ENCODE results near the gene CACNA2D3. TPM values are rescaled to one million over a fixed set of nuclear protein-coding genes. Genes with fewer than 3 reads are reported as not detected.

CACNA2D3 gene
- total and polyA plus RNA-seq, 4 donors: 0.38 to 2.5 (median 1.1) TPM

DNA sequence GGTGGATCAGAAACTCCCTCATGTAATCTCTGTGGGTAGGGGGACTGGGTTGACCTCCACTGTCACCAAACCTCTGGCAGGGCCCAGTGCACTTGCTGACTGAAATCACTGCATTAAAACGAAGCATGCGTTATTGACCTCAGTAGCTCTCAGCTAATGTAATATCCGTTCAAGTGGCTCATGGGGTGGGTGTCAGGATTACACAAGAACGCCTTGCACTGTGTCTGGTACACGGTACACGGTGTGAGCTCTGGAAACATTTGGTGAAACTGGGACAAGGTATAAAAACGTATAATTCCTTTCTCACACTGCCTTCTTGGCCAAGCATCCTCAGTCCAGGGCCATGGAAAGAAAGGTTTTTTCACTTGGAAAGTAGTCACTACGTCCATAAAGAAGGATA lies 793.6 kb downstream of the CACNA2D3 start:
- Histone ChIP-seq H3K36me3 (ENCODE audit: control insufficient read depth in 4 of 4, insufficient read depth in 4 of 4, low read length in 4 of 4) (no peaks in the 10 kb centered on the region), H3K4me3 (no peak overlapping the region), H3K27me3 (ENCODE audit: control insufficient read depth in 3 of 3, insufficient read depth in 3 of 3, low read length in 2 of 3) (peaks cover 0 to 4% (median 0%) of the 10 kb centered on the region in 3 donors), H3K4me1 (ENCODE audit: control insufficient read depth in 5 of 5, insufficient read depth in 5 of 5, low read length in 5 of 5) (peaks cover 0 to 12% (median 0%) of the 10 kb centered on the region in 5 donors), H3K9ac (ENCODE audit: insufficient read depth in 1 of 2, low read length in 2 of 2) (no peak overlapping the region), H3K27ac (ENCODE audit: low read depth in 1 of 2, low read length in 1 of 2) (no peak overlapping the region), H3K9me3 (ENCODE audit: control insufficient read depth in 4 of 4, insufficient read depth in 3 of 4, low read length in 3 of 4) (peaks cover 0 to 3% (median 2%) of the 10 kb centered on the region in 4 donors)
- TF ChIP-seq CTCF (IDR thresholded peaks at IDR 0.05; ENCODE audit: control extremely low read depth, extremely low read depth): no peak
- DNase-seq: peak in 2 of 3 donors; percentile 7 to 18
- 77 to 78% methylated on average over 8 of the region's 8 CpGs for WGBS, 2 donors
- no peak for ATAC-seq (ENCODE audit: insufficient read depth, low FRiP score)

- peaks cover 0 to 4% (median 0%) of the 10 kb centered on the region in 3 donors for H3K27me3 ChIP-seq (ENCODE audit: control insufficient read depth in 3 of 3, insufficient read depth in 3 of 3, low read length in 2 of 3)
- no peak overlapping the region for H3K4me3 ChIP-seq
- no peak overlapping the region for H3K9ac ChIP-seq (ENCODE audit: insufficient read depth in 1 of 2, low read length in 2 of 2)
- H3K9me3 ChIP-seq (ENCODE audit: control insufficient read depth in 4 of 4, insufficient read depth in 3 of 4, low read length in 3 of 4): peaks cover 0 to 3% (median 1%) of the 10 kb centered on the region in 4 donors
- no peak overlapping the region for H3K27ac ChIP-seq (ENCODE audit: low read depth in 1 of 2, low read length in 1 of 2)
- peaks cover 0 to 12% (median 0%) of the 10 kb centered on the region in 5 donors for H3K4me1 ChIP-seq (ENCODE audit: control insufficient read depth in 5 of 5, insufficient read depth in 5 of 5, low read length in 5 of 5)
- no peak for DNase-seq
- TF ChIP-seq CTCF (IDR thresholded peaks at IDR 0.05; ENCODE audit: control extremely low read depth, extremely low read depth): no peak
- ATAC-seq (ENCODE audit: insufficient read depth, low FRiP score): no peak
- no peaks in the 10 kb centered on the region for H3K36me3 ChIP-seq (ENCODE audit: control insufficient read depth in 4 of 4, insufficient read depth in 4 of 4, low read length in 4 of 4)
These were observed 794.4 kb downstream of the CACNA2D3 start for GRCh38 chr3:54916732-54917131.

DNA sequence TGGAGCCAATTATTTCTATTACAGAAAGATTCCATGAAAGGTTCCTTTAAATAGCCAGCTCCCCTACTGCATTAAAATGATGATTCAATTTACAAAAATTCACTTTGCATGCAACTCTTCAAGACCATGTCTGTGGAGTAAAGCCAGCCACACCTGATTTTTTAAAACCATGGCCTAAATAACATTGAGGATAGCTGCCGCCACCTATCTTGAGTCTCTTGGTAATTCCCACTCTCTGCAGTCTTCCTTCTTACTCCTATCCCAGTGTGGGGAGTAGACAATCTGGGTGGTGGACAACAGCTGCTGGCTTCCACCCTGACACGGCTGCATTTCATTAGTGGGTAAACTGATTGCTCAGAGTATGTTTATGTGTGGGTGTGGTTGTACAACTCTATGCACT lies 794.8 kb downstream of the CACNA2D3 start:
- 93 to 95% methylated on average over 2 of the region's 2 CpGs for WGBS, 2 donors

More for the DNA sequence above, 794.8 kb downstream of the CACNA2D3 start:
- DNase-seq (no peak), ATAC-seq (ENCODE audit: insufficient read depth, low FRiP score) (no peak)
- no peak overlapping the region for H3K4me3 ChIP-seq
- H3K4me1 ChIP-seq (ENCODE audit: control insufficient read depth in 5 of 5, insufficient read depth in 5 of 5, low read length in 5 of 5): peaks cover 0 to 12% (median 0%) of the 10 kb centered on the region in 5 donors
- TF ChIP-seq CTCF (IDR thresholded peaks at IDR 0.05; ENCODE audit: control extremely low read depth, extremely low read depth): no peak
- no peak overlapping the region for H3K27ac ChIP-seq (ENCODE audit: low read depth in 1 of 2, low read length in 1 of 2)
- no peak overlapping the region for H3K9ac ChIP-seq (ENCODE audit: insufficient read depth in 1 of 2, low read length in 2 of 2)
- no peaks in the 10 kb centered on the region for H3K9me3 ChIP-seq (ENCODE audit: control insufficient read depth in 4 of 4, insufficient read depth in 3 of 4, low read length in 3 of 4)
- H3K27me3 ChIP-seq (ENCODE audit: control insufficient read depth in 3 of 3, insufficient read depth in 3 of 3, low read length in 2 of 3): peaks cover 0 to 4% (median 0%) of the 10 kb centered on the region in 3 donors
- H3K36me3 ChIP-seq (ENCODE audit: control insufficient read depth in 4 of 4, insufficient read depth in 4 of 4, low read length in 4 of 4): no peaks in the 10 kb centered on the region
